ENCODE data around the gene RNASE11. TPM values are rescaled to one million over a fixed set of nuclear protein-coding genes. Genes with fewer than 3 reads are reported as not detected.

RNASE11 gene
- total and polyA plus RNA-seq, 12 donors: 0.11 to 0.57 TPM; not detected in 10

DNA sequence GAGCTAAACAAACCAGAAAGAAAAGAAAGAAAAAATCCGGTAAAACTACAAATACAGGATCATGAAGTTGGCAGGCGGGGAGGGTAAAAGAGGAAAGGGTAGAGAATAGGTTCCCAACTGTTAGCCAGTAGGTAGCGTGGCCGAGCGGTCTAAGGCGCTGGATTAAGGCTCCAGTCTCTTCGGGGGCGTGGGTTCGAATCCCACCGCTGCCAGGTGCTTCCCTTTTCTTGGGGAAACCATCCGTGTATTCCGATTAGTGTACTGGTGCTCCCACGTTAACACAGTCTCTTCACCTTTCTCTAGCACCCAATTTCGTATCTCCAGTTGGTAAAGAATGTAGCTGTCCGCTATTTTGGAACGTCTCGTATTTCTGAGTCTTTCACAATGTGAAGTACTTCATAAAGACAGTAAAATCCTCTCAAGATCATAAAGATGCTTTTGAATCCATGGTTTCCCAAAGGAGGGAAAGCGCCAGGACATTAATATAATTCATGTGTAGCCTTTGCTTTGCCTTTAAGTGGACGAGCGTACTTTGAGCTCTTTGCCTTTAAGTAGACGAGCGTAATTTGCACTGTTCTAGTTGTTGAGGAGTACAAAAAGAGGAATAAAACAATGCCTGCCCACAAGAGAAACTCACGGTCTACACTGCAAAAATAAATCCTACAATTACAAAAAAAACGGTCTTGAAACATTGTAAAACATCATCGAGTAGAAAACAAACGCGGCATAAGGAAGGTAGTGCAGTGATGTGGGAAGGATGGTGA, 22.4 kb upstream of the RNASE11 start:
- no peaks in the 10 kb centered on the region for H3K36me3 ChIP-seq (replicated peaks in 1 of 2)
- peak; percentile 76 to 95 (median 83) for DNase-seq
- intact Hi-C loops (cut with DNase I): loop anchor here in 1 of 2 donors (5.0 kb wide), 1 partner anchor 72 kb away; the partner anchor contains the start of gene RNASE4
- no peaks in the 10 kb centered on the region for H3K27me3 ChIP-seq
- TF ChIP-seq, protein P1, sequence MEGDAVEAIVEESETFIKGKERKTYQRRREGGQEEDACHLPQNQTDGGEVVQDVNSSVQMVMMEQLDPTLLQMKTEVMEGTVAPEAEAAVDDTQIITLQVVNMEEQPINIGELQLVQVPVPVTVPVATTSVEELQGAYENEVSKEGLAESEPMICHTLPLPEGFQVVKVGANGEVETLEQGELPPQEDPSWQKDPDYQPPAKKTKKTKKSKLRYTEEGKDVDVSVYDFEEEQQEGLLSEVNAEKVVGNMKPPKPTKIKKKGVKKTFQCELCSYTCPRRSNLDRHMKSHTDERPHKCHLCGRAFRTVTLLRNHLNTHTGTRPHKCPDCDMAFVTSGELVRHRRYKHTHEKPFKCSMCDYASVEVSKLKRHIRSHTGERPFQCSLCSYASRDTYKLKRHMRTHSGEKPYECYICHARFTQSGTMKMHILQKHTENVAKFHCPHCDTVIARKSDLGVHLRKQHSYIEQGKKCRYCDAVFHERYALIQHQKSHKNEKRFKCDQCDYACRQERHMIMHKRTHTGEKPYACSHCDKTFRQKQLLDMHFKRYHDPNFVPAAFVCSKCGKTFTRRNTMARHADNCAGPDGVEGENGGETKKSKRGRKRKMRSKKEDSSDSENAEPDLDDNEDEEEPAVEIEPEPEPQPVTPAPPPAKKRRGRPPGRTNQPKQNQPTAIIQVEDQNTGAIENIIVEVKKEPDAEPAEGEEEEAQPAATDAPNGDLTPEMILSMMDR (IDR thresholded peaks at IDR 0.05): no peak
- TF ChIP-seq POLR2A (IDR thresholded peaks at IDR 0.05): no peak
- peak overlapping the region in 2 of 4 donors; percentile 57 to 77 for H3K4me3 ChIP-seq
- peak overlapping the region in 4 of 5 donors; percentile 26 to 85 (median 78) for H3K27ac ChIP-seq
- peaks cover 0 to 11% of the 10 kb centered on the region in 2 donors for H3K4me1 ChIP-seq (replicated peaks in 1 of 2)
- WGBS, 4 donors: 8 to 12% (median 9%) methylated on average over 27 of the region's 27 CpGs
- H3K9me3 ChIP-seq (replicated peaks in 1 of 3): no peaks in the 10 kb centered on the region

DNA sequence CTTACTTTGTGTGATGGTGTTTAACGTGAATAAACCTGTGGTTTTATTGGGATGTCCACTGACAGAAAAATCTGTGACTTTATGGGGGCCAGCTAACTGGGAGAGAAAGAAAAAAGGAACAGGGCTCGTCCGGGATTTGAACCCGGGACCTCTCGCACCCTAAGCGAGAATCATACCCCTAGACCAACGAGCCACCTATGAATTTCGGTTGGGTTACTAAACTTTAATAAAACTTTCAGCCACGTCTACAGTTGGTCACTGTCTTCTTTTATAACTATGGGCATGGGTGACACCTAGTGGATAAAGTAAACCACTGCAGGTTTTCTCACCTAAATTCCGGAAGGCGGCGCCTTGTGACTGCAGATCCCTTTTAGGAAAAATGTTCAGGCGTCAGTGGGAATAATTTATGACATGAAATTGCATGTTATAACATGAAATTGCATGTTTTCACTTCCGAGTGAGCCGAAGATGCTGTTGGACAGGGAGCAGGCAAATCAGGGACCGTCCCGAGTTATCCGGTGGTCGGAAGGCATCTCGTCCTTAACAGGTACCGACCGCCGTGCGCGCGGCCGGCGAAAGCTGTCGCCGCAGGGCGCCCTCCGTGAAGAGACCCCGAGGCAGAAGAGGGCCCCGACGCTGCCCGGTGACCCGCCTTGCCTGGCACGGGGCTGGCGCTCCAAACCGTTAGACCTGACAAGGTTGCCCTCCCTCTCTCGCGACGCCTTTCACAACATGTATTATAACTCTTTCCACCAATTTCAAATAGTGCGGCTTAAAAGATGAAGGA, 21.6 kb upstream of the RNASE11 start:
- H3K9me3 ChIP-seq (replicated peaks in 1 of 3): no peaks in the 10 kb centered on the region
- intact Hi-C loops (cut with DNase I): loop anchor here (5.0 to 10.0 kb wide), 6 partner anchors 73 to 287 kb away; partner anchors contain the start of gene RNASE4 (in 1 of the 2)
- DNase-seq: peak; percentile 60 to 93 (median 77)
- H3K4me3 ChIP-seq: peak overlapping the region in 2 of 4 donors; percentile 57 to 77
- peaks cover 0 to 9% of the 10 kb centered on the region in 2 donors for H3K4me1 ChIP-seq (replicated peaks in 1 of 2)
- TF ChIP-seq POLR2A (IDR thresholded peaks at IDR 0.05): peak in 1 of 2 donors; percentile 34
- TF ChIP-seq, protein P1 (IDR thresholded peaks at IDR 0.05): peak; percentile 90 to 100 (median 96)
- no peaks in the 10 kb centered on the region for H3K36me3 ChIP-seq (replicated peaks in 1 of 2)
- peak overlapping the region in 4 of 5 donors; percentile 26 to 85 (median 78) for H3K27ac ChIP-seq
- WGBS, 4 donors: 0 to 1% (median 0%) methylated on average over 20 to 44 of the region's 44 CpGs
- H3K27me3 ChIP-seq: no peaks in the 10 kb centered on the region

GRCh38 chr14:20608383-20609110, 20.7 kb upstream of the RNASE11 start:
- H3K4me3 ChIP-seq: no peak overlapping the region
- 63 to 76% (median 67%) methylated on average over 7 of the region's 7 CpGs for WGBS, 4 donors

More at GRCh38 chr14:20608383-20609110, 20.7 kb upstream of the RNASE11 start:
- Histone ChIP-seq H3K27ac (no peak overlapping the region), H3K9me3 (replicated peaks in 1 of 3) (no peaks in the 10 kb centered on the region), H3K4me1 (replicated peaks in 1 of 2) (peaks cover 0 to 7% of the 10 kb centered on the region in 2 donors), H3K27me3 (no peaks in the 10 kb centered on the region), H3K36me3 (replicated peaks in 1 of 2) (no peaks in the 10 kb centered on the region)
- intact Hi-C loops (cut with DNase I): loop anchor here (5.0 to 10.0 kb wide), 5 partner anchors 81 to 286 kb away; no protein-coding TSS in a partner anchor
- DNase-seq: no peak
- TF ChIP-seq, protein P1 (IDR thresholded peaks at IDR 0.05): no peak
- no peak for TF ChIP-seq POLR2A (IDR thresholded peaks at IDR 0.05)
